ENCODE results near the gene NRG3.
"Not testable (repeated sequence)": the region's sequence is repeated elsewhere in the genome, so short reads cannot be mapped to it uniquely, and the experiment has no call there.

Gene NRG3

DNA sequence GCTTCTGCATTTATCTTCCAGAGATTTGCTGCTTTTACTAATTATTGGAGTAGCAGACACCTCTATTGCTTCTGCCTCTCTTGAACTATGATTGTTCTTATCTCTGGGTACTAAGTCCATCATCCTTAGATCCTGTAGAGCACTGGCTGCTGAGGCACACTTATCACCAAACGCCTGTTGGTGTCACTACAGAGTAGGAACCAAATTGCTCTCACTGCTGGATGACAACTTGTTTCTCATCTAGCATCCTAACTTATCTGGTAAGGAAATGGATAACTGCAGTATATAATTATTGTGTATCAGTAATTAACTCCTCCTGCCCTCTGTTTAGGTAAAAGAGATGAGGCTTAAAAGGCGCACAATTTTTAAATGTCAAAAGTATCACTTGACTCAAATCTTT, 1059.4 kb downstream of the NRG3 start:
- H3K4me3 ChIP-seq (ENCODE audit: low read length), result no peak overlapping the region
- no peaks in the 10 kb centered on the region for H3K36me3 ChIP-seq (ENCODE audit: control insufficient read depth, insufficient read depth, low read length)
- no peaks in the 10 kb centered on the region for H3K9me3 ChIP-seq (ENCODE audit: control insufficient read depth, low read length)
- H3K4me1 ChIP-seq (ENCODE audit: control insufficient read depth, insufficient read depth, low read length), result no peaks in the 10 kb centered on the region
- H3K9ac ChIP-seq (ENCODE audit: low read length), result no peak overlapping the region
- no peaks in the 10 kb centered on the region for H3K27me3 ChIP-seq (ENCODE audit: control insufficient read depth, insufficient read depth, low read length)

DNA sequence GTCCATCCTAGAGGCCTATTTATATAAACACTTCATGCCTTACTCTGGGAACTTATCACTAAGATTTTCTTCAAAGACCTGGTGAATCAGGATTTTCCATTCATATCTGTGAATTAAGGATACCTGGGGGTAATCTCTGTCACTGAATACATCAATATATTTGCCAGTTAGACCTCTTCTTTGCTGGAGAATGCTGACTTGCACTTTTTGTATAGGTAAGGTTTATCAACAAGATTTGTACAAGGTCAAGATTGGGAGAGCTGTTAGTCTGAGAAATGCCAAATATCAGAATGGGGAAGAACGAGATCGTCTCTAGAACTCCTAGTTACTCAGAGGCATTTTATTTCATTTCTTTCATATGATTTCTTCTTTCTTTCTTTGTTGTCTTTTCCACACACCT, 1060.0 kb downstream of the NRG3 start:
- Histone ChIP-seq H3K9ac (ENCODE audit: low read length) (no peak overlapping the region), H3K4me1 (ENCODE audit: control insufficient read depth, insufficient read depth, low read length) (no peaks in the 10 kb centered on the region), H3K36me3 (ENCODE audit: control insufficient read depth, insufficient read depth, low read length) (no peaks in the 10 kb centered on the region), H3K4me3 (ENCODE audit: low read length) (no peak overlapping the region), H3K27me3 (ENCODE audit: control insufficient read depth, insufficient read depth, low read length) (no peaks in the 10 kb centered on the region), H3K9me3 (ENCODE audit: control insufficient read depth, low read length) (no peaks in the 10 kb centered on the region)

DNA sequence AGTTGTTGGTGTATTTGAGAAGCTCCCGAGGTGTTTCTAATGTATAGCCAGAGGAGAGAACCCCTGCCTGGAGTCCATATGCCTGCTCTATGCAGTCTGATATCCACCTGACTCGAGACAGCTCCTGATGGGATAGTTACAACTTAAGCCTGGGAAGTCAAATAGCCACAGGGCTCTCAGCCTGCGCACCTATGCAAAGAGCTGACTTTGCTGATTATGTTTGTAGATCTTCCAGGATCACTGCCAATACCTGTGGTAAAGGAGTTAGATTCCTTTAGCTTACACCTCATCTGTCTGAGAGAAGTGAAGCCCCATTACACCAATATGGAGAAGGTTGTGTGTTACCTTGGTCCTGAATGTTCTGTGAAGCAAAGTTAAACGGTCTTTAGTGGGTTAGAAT, 1063.3 kb downstream of the NRG3 start:
- Histone ChIP-seq H3K36me3 (ENCODE audit: control insufficient read depth, insufficient read depth, low read length) (no peaks in the 10 kb centered on the region), H3K27me3 (ENCODE audit: control insufficient read depth, insufficient read depth, low read length) (no peaks in the 10 kb centered on the region), H3K9me3 (ENCODE audit: control insufficient read depth, low read length) (no peaks in the 10 kb centered on the region), H3K9ac (ENCODE audit: low read length) (no peak overlapping the region), H3K4me1 (ENCODE audit: control insufficient read depth, insufficient read depth, low read length) (no peaks in the 10 kb centered on the region), H3K4me3 (ENCODE audit: low read length) (no peak overlapping the region)

DNA sequence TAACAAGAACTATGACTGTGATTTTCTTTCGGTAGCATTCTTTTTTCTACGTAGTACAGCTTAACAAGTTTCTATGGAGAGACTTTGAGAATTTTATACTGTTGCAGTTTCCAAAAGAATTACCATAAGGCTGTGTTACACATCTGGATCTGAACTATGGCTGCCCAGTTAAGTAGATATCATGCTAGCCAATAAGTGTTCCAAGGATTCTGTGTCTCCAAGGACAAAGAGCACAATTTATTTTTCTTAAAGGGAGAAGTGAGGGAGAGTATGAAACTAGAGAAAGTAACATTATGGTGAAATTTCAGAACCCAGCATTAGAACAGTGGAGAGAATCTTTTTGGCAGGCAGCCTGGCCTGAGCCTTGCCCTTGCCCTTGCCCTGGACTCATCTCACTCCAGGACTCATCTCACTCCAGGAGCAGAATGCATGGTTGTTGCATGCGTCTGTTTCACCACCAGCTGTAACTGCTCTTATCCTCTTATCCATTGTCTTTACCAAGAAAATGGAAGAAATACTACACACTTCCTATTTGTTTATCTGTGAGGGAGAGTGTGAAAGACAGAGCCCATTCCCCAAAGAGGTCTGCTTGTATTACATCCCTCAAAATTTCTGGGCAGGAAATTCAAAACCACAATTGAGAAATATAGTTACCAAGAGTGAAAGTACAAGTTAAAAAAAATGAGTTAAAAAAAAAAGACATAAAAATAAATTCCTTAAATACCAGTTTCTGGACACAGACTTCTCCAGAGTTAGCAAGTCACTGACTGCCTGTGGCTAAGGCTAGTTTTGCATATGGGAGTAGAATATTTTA, 1067.5 kb downstream of the NRG3 start:
- Histone ChIP-seq H3K27me3 (ENCODE audit: control insufficient read depth, insufficient read depth, low read length) (no peaks in the 10 kb centered on the region), H3K4me1 (ENCODE audit: control insufficient read depth, insufficient read depth, low read length) (no peaks in the 10 kb centered on the region), H3K9ac (ENCODE audit: low read length) (no peak overlapping the region), H3K4me3 (ENCODE audit: low read length) (no peak overlapping the region), H3K9me3 (ENCODE audit: control insufficient read depth, low read length) (no peaks in the 10 kb centered on the region), H3K36me3 (ENCODE audit: control insufficient read depth, insufficient read depth, low read length) (no peaks in the 10 kb centered on the region)

DNA sequence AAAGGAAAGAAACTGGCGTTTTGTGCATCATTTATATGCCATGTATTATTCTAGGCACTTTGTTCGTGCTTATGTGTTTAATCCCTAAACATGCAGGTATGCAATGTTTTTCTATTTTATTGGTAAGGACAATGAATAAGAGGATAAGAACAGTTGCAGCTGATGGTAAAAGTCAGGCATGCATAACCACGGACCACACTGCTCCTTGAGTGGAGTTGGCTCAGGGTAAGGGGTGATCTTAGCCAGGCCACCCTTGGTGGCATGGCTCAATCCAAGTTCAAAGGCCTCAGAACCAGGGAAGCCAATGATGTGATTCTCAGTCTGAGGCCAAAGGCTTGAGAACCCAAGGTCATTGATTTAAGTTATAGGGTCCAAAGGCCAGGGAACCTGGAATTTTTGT, 1068.1 kb downstream of the NRG3 start:
- Histone ChIP-seq H3K36me3 (ENCODE audit: control insufficient read depth, insufficient read depth, low read length) (no peaks in the 10 kb centered on the region), H3K4me1 (ENCODE audit: control insufficient read depth, insufficient read depth, low read length) (no peaks in the 10 kb centered on the region)

GRCh38 chr10:82949816-82950575, 1075.0 kb downstream of the NRG3 start:
- Histone ChIP-seq H3K9me3 (ENCODE audit: control insufficient read depth, low read length) (no peaks in the 10 kb centered on the region), H3K36me3 (ENCODE audit: control insufficient read depth, insufficient read depth, low read length) (no peaks in the 10 kb centered on the region), H3K27me3 (ENCODE audit: control insufficient read depth, insufficient read depth, low read length) (no peaks in the 10 kb centered on the region), H3K4me3 (ENCODE audit: low read length) (no peak overlapping the region), H3K9ac (ENCODE audit: low read length) (no peak overlapping the region), H3K4me1 (ENCODE audit: control insufficient read depth, insufficient read depth, low read length) (no peaks in the 10 kb centered on the region)

More for the DNA sequence above, 1068.1 kb downstream of the NRG3 start:
- no peaks in the 10 kb centered on the region for H3K9me3 ChIP-seq (ENCODE audit: control insufficient read depth, low read length)
- H3K9ac ChIP-seq (ENCODE audit: low read length), result no peak overlapping the region
- H3K4me3 ChIP-seq (ENCODE audit: low read length), result no peak overlapping the region
- no peaks in the 10 kb centered on the region for H3K27me3 ChIP-seq (ENCODE audit: control insufficient read depth, insufficient read depth, low read length)

- H3K27me3 ChIP-seq (ENCODE audit: control insufficient read depth, insufficient read depth, low read length), result no peaks in the 10 kb centered on the region
- no peaks in the 10 kb centered on the region for H3K9me3 ChIP-seq (ENCODE audit: control insufficient read depth, low read length)
- no peaks in the 10 kb centered on the region for H3K4me1 ChIP-seq (ENCODE audit: control insufficient read depth, insufficient read depth, low read length)
- no peak overlapping the region for H3K4me3 ChIP-seq (ENCODE audit: low read length)
- H3K36me3 ChIP-seq (ENCODE audit: control insufficient read depth, insufficient read depth, low read length), result no peaks in the 10 kb centered on the region
- no peak overlapping the region for H3K9ac ChIP-seq (ENCODE audit: low read length)
Measured at GRCh38 chr10:82953331-82953730, 1078.3 kb downstream of the NRG3 start.

DNA sequence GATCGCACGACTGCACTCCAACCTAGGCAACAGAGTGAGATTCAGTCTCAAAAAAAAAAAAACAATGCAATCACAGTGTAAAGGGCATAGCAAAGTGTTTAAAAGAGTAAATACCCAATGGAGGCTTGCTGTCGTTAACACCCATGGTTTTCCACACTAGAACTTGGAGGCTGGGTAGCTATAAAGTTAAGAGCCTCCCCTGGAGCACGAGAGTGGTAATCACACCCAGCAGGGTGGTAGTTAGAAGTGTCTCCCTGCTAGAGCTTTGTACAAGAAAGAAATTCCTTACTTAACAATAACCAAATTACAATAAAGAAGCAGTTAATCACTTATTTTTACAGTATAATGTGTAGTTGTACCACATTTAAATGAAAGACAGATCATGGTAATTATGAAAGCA, 1078.9 kb downstream of the NRG3 start:
- Histone ChIP-seq H3K4me1 (ENCODE audit: control insufficient read depth, insufficient read depth, low read length) (no peaks in the 10 kb centered on the region), H3K9me3 (ENCODE audit: control insufficient read depth, low read length) (no peaks in the 10 kb centered on the region), H3K9ac (ENCODE audit: low read length) (no peak overlapping the region), H3K36me3 (ENCODE audit: control insufficient read depth, insufficient read depth, low read length) (no peaks in the 10 kb centered on the region), H3K27me3 (ENCODE audit: control insufficient read depth, insufficient read depth, low read length) (no peaks in the 10 kb centered on the region), H3K4me3 (ENCODE audit: low read length) (no peak overlapping the region)

DNA sequence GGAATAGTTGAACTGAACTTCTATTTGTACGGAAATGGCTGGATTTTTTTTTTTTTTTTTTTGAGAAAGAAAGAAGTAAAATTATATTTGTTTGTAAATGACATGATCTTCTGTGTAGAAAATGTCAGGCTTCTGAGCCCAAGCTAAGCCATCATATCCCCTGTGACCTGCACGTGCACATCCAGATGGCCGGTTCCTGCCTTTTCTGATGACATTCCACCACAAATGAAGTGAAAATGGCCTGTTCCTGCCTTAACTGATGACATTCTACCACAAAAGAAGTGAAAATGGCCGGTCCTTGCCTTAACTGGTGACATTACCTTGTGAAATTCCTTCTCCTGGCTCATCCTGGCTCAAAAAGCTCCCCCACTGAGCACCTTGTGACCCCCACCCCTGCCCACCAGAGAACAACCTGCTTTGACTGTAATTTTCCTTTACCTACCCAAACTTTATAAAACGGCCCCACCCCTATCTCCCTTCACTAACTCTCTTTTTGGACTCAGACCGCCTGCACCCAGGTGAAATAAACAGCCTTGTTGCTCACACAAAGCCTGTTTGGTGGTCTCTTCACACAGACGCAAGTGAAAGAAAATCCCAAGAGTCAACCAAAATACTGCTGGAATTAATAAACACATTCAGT, 1085.5 kb downstream of the NRG3 start:
- not testable (repeated sequence) for H3K36me3 ChIP-seq (ENCODE audit: control insufficient read depth, insufficient read depth, low read length); H3K9ac ChIP-seq (ENCODE audit: low read length); H3K4me3 ChIP-seq (ENCODE audit: low read length); H3K27me3 ChIP-seq (ENCODE audit: control insufficient read depth, insufficient read depth, low read length); H3K9me3 ChIP-seq (ENCODE audit: control insufficient read depth, low read length); H3K4me1 ChIP-seq (ENCODE audit: control insufficient read depth, insufficient read depth, low read length)

DNA sequence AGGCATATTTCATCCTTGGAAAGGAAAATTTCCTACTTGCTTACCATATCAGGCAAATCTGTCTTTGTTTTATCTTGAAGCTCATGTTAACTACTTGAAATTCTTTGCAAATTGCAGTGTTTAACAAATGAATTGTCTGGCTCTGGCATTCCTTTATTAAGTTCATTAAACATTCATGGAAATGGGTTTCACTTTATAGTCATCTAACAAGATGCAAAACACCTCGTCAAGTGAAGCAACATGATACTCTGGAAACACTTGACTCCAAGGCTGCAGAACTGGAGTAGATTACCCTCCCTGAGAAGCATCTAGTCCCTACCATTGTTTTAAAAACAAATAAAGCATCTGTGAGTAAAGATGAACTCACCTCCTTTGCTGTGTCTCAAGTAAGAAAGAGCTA, 1086.9 kb downstream of the NRG3 start:
- no peak overlapping the region for H3K9ac ChIP-seq (ENCODE audit: low read length)
- no peak overlapping the region for H3K4me3 ChIP-seq (ENCODE audit: low read length)

GRCh38 chr10:82966130-82966529, 1091.1 kb downstream of the NRG3 start:
- H3K27me3 ChIP-seq (ENCODE audit: control insufficient read depth, insufficient read depth, low read length), result no peaks in the 10 kb centered on the region

More for the DNA sequence above, 1086.9 kb downstream of the NRG3 start:
- Histone ChIP-seq H3K4me1 (ENCODE audit: control insufficient read depth, insufficient read depth, low read length) (no peaks in the 10 kb centered on the region), H3K36me3 (ENCODE audit: control insufficient read depth, insufficient read depth, low read length) (no peaks in the 10 kb centered on the region), H3K27me3 (ENCODE audit: control insufficient read depth, insufficient read depth, low read length) (no peaks in the 10 kb centered on the region), H3K9me3 (ENCODE audit: control insufficient read depth, low read length) (no peaks in the 10 kb centered on the region)

GRCh38 chr10:82968533-82968932, 1093.5 kb downstream of the NRG3 start:
- no peaks in the 10 kb centered on the region for H3K4me1 ChIP-seq (ENCODE audit: control insufficient read depth, insufficient read depth, low read length)
- H3K36me3 ChIP-seq (ENCODE audit: control insufficient read depth, insufficient read depth, low read length), result no peaks in the 10 kb centered on the region
- H3K4me3 ChIP-seq (ENCODE audit: low read length), result no peak overlapping the region
- H3K9me3 ChIP-seq (ENCODE audit: control insufficient read depth, low read length), result no peaks in the 10 kb centered on the region
- no peak overlapping the region for H3K9ac ChIP-seq (ENCODE audit: low read length)
- no peaks in the 10 kb centered on the region for H3K27me3 ChIP-seq (ENCODE audit: control insufficient read depth, insufficient read depth, low read length)

More at GRCh38 chr10:82966130-82966529, 1091.1 kb downstream of the NRG3 start:
- H3K36me3 ChIP-seq (ENCODE audit: control insufficient read depth, insufficient read depth, low read length), result no peaks in the 10 kb centered on the region
- H3K9ac ChIP-seq (ENCODE audit: low read length), result no peak overlapping the region
- H3K4me3 ChIP-seq (ENCODE audit: low read length), result no peak overlapping the region
- no peaks in the 10 kb centered on the region for H3K9me3 ChIP-seq (ENCODE audit: control insufficient read depth, low read length)
- no peaks in the 10 kb centered on the region for H3K4me1 ChIP-seq (ENCODE audit: control insufficient read depth, insufficient read depth, low read length)
